Measurements from ENCODE around the gene PTPRE.

DNA sequence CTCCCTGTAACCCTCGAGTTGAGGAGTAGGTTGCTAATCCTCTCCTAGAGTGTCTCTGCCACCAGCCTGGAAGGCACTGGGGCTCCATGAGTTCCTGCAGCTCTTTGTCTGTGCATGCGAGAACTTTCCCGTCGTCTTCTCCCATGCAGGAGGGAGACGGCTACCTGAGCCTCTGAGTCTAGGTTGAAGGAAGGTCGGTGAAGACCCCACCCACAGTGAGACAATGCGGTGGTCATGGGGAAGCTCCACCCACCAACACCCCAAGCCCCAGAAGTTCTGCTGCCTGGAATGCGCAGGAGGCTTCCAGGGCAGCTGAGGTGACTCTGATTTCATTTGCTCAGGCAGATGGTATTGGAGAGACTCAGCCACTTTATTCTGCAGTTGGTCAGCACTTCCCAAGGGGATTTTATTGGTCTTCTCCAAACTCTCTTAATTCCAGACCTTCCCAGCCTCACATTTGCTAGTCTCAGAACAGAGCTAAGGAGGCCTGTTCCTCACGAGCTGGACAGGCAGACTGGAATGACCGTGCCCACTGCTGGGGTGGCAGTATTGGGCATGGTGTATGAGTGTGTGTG, 36.5 kb downstream of the PTPRE start:
- TF ChIP-seq, protein P1, sequence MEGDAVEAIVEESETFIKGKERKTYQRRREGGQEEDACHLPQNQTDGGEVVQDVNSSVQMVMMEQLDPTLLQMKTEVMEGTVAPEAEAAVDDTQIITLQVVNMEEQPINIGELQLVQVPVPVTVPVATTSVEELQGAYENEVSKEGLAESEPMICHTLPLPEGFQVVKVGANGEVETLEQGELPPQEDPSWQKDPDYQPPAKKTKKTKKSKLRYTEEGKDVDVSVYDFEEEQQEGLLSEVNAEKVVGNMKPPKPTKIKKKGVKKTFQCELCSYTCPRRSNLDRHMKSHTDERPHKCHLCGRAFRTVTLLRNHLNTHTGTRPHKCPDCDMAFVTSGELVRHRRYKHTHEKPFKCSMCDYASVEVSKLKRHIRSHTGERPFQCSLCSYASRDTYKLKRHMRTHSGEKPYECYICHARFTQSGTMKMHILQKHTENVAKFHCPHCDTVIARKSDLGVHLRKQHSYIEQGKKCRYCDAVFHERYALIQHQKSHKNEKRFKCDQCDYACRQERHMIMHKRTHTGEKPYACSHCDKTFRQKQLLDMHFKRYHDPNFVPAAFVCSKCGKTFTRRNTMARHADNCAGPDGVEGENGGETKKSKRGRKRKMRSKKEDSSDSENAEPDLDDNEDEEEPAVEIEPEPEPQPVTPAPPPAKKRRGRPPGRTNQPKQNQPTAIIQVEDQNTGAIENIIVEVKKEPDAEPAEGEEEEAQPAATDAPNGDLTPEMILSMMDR (IDR thresholded peaks at IDR 0.05; ENCODE audit: insufficient read depth, low read length), result no peak
- TF ChIP-seq, protein P2, sequence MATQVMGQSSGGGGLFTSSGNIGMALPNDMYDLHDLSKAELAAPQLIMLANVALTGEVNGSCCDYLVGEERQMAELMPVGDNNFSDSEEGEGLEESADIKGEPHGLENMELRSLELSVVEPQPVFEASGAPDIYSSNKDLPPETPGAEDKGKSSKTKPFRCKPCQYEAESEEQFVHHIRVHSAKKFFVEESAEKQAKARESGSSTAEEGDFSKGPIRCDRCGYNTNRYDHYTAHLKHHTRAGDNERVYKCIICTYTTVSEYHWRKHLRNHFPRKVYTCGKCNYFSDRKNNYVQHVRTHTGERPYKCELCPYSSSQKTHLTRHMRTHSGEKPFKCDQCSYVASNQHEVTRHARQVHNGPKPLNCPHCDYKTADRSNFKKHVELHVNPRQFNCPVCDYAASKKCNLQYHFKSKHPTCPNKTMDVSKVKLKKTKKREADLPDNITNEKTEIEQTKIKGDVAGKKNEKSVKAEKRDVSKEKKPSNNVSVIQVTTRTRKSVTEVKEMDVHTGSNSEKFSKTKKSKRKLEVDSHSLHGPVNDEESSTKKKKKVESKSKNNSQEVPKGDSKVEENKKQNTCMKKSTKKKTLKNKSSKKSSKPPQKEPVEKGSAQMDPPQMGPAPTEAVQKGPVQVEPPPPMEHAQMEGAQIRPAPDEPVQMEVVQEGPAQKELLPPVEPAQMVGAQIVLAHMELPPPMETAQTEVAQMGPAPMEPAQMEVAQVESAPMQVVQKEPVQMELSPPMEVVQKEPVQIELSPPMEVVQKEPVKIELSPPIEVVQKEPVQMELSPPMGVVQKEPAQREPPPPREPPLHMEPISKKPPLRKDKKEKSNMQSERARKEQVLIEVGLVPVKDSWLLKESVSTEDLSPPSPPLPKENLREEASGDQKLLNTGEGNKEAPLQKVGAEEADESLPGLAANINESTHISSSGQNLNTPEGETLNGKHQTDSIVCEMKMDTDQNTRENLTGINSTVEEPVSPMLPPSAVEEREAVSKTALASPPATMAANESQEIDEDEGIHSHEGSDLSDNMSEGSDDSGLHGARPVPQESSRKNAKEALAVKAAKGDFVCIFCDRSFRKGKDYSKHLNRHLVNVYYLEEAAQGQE (IDR thresholded peaks at IDR 0.05; ENCODE audit: insufficient replicate concordance, low read depth), result no peak
- TF ChIP-seq POLR2AphosphoS5 (IDR thresholded peaks at IDR 0.05; ENCODE audit: low read depth) (no peak), SPI1 (IDR thresholded peaks at IDR 0.05; ENCODE audit: borderline replicate concordance, low read depth) (no peak)

All from HL-60 (cell line).